CD4-positive, alpha-beta T cell treated with Interferon alpha-2 for 1 hour (primary cell): ENCODE results near the gene MUC2.

Source experiments
- DNase-seq, 2 donors: peaks; one replicate each; pipeline ENCODE4 v3.0.0-alpha.2; 2020 to 2022

The MUC2 gene

GRCh38 chr11:1073261-1073724, 1.4 kb upstream of the MUC2 start:
- DNase-seq: no peak

- DNase-seq: no peak
Observed at GRCh38 chr11:1073851-1074243, 827 bp upstream of the MUC2 start.

- no peak for DNase-seq
Observed at GRCh38 chr11:1075341-1075911, 752 bp downstream of the MUC2 start.

GRCh38 chr11:1076061-1076665, 1.5 kb downstream of the MUC2 start:
- no peak for DNase-seq

GRCh38 chr11:1077033-1077416, 2.4 kb downstream of the MUC2 start:
- no peak for DNase-seq

GRCh38 chr11:1077417-1078119, 2.9 kb downstream of the MUC2 start:
- DNase-seq: no peak

- no peak for DNase-seq
Observed at GRCh38 chr11:1078191-1078601, 3.5 kb downstream of the MUC2 start.

GRCh38 chr11:1081601-1082311, 7.1 kb downstream of the MUC2 start:
- no peak for DNase-seq

- DNase-seq: no peak
Observed at GRCh38 chr11:1082346-1082727, 7.7 kb downstream of the MUC2 start.

GRCh38 chr11:1082728-1083620, 8.3 kb downstream of the MUC2 start:
- no peak for DNase-seq

- no peak for DNase-seq
Observed at GRCh38 chr11:1083621-1084551, 9.2 kb downstream of the MUC2 start.

GRCh38 chr11:1084561-1085439, 10.1 kb downstream of the MUC2 start:
- DNase-seq: no peak

- no peak for DNase-seq
Observed at GRCh38 chr11:1085440-1086170, 10.9 kb downstream of the MUC2 start.

- DNase-seq: no peak
Observed at GRCh38 chr11:1086171-1087102, 11.8 kb downstream of the MUC2 start.

GRCh38 chr11:1087279-1087960, 12.7 kb downstream of the MUC2 start:
- DNase-seq: no peak

GRCh38 chr11:1087961-1088926, 13.6 kb downstream of the MUC2 start:
- no peak for DNase-seq
